ENCODE measurements around the gene IRF8.

DNA sequence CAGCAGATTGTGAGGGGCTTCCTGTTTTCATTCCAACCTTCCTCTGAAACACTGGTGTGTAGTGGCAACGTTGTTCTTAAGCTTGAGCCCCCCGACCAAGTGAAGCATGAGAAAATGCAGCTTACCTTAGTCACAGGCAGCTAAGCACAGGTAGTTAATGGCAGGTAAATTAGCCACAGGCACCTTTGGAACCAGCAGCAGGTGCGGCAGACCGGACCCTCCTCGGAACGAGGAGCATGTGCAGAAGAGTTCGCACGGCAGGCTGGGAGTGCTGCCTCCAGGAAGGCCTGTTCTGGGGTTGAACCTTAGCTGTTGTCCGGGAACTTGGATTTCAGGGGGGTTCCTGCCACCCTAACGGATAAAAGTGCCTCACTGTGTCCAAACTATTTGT, 7.2 kb upstream of the IRF8 start:
- no peak for TF ChIP-seq POLR2A (IDR thresholded peaks at IDR 0.05; ENCODE audit: low read depth, low read length)
- TF ChIP-seq TAF1 (IDR thresholded peaks at IDR 0.05; ENCODE audit: borderline replicate concordance, low read depth, low read length): no peak
